Dermis microvascular lymphatic vessel endothelial cell (primary cell): ENCODE results near the gene NTSR1. TPM values are rescaled to one million over a fixed set of nuclear protein-coding genes. Genes with fewer than 3 reads are reported as not detected.

ENCODE experiments used
- DNase-seq, 2 donors: peaks; one replicate each; pipeline versions ENCODE4 v3.0.0 to v3.0.0-alpha.2; 2010; ENCODE audit warnings: low read depth in 2 of 2
- total RNA-seq: library from RNA; depleted of rRNA; stranded (reverse); fragments of >200 nt; gene quantifications from 2 replicates; pipeline ENCODE4 v1.2.1, GENCODE V29; 2014

NTSR1 gene
- total RNA-seq, 1 donor from 2014 or later = under 0.01 TPM

GRCh38 chr20:62784497-62784896 lies 75.9 kb downstream of the NTSR1 start:
- DNase-seq = no peak

- no peak for DNase-seq
These were observed 76.8 kb downstream of the NTSR1 start for GRCh38 chr20:62785393-62785792.

- no peak for DNase-seq
These were observed 77.5 kb downstream of the NTSR1 start for GRCh38 chr20:62786157-62786556.

GRCh38 chr20:62787321-62787720 lies 78.7 kb downstream of the NTSR1 start:
- DNase-seq = peak in 1 of 2 donors; percentile 40

GRCh38 chr20:62787866-62788265 lies 79.2 kb downstream of the NTSR1 start:
- DNase-seq = no peak

GRCh38 chr20:62788607-62789006 lies 80.0 kb downstream of the NTSR1 start:
- no peak for DNase-seq

- DNase-seq = no peak
These were observed 81.4 kb downstream of the NTSR1 start for GRCh38 chr20:62790075-62790474.

GRCh38 chr20:62791301-62792181 lies 82.9 kb downstream of the NTSR1 start:
- DNase-seq = peak; percentile 81 to 94

GRCh38 chr20:62792182-62792939 lies 83.7 kb downstream of the NTSR1 start:
- DNase-seq = no peak

- DNase-seq = no peak
These were observed 84.5 kb downstream of the NTSR1 start for GRCh38 chr20:62792940-62793756.

- no peak for DNase-seq
These were observed 85.0 kb downstream of the NTSR1 start for GRCh38 chr20:62793757-62794006.

- DNase-seq = peak; percentile 84 to 96
These were observed 85.5 kb downstream of the NTSR1 start for GRCh38 chr20:62794007-62794724.

- DNase-seq = peak in 1 of 2 donors; percentile 66
These were observed 86.6 kb downstream of the NTSR1 start for GRCh38 chr20:62795023-62795761.

- no peak for DNase-seq
These were observed 88.3 kb downstream of the NTSR1 start for GRCh38 chr20:62796699-62797491.

- no peak for DNase-seq
These were observed 89.3 kb downstream of the NTSR1 start for GRCh38 chr20:62797671-62798532.

- no peak for DNase-seq
These were observed 90.4 kb downstream of the NTSR1 start for GRCh38 chr20:62799036-62799435.

- DNase-seq = no peak
These were observed 90.8 kb downstream of the NTSR1 start for GRCh38 chr20:62799459-62799858.

GRCh38 chr20:62799873-62800272 lies 91.2 kb downstream of the NTSR1 start:
- DNase-seq = no peak
